Stimulated activated CD8-positive, alpha-beta memory T cell treated with anti-CD3 and anti-CD28 coated beads, Interleukin-12 subunit alpha, Interleukin-12 subunit beta, amount 100 ng/mL, for 24 hours (primary cell): ENCODE results near the gene GPRC5A.

Experiments
- DNase-seq: peaks from one replicate; pipeline ENCODE4 v3.0.0-alpha.2; 2020; ENCODE audit errors: extremely low read depth

The GPRC5A gene

GRCh38 chr12:12909995-12910420 is 18.6 kb downstream of the GPRC5A start:
- no peak for DNase-seq

- no peak for DNase-seq
Observed at GRCh38 chr12:12912711-12913110, 21.3 kb downstream of the GPRC5A start.

- DNase-seq = no peak
Observed at GRCh38 chr12:12915656-12916055, 24.3 kb downstream of the GPRC5A start.

- peak; percentile 50 for DNase-seq
Observed at GRCh38 chr12:12916135-12916944, 25.0 kb downstream of the GPRC5A start.

- DNase-seq = no peak
Observed at GRCh38 chr12:12917517-12917916, 26.2 kb downstream of the GPRC5A start.

- no peak for DNase-seq
Observed at GRCh38 chr12:12918781-12919389, 27.5 kb downstream of the GPRC5A start.

- no peak for DNase-seq
Observed at GRCh38 chr12:12919666-12920435, 28.5 kb downstream of the GPRC5A start.

GRCh38 chr12:12922191-12922616 is 30.8 kb downstream of the GPRC5A start:
- DNase-seq = no peak

- no peak for DNase-seq
Observed at GRCh38 chr12:12922978-12923377, 31.6 kb downstream of the GPRC5A start.

GRCh38 chr12:12924169-12924568 is 32.8 kb downstream of the GPRC5A start:
- no peak for DNase-seq

- no peak for DNase-seq
Observed at GRCh38 chr12:12925388-12925787, 34.0 kb downstream of the GPRC5A start.

- no peak for DNase-seq
Observed at GRCh38 chr12:12926571-12927071, 35.3 kb downstream of the GPRC5A start.

- DNase-seq = no peak
Observed at GRCh38 chr12:12927211-12928079, 36.1 kb downstream of the GPRC5A start.

- no peak for DNase-seq
Observed at GRCh38 chr12:12929696-12930095, 38.3 kb downstream of the GPRC5A start.

- no peak for DNase-seq
Observed at GRCh38 chr12:12930633-12931219, 39.4 kb downstream of the GPRC5A start.

- no peak for DNase-seq
Observed at GRCh38 chr12:12933742-12934141, 42.4 kb downstream of the GPRC5A start.

- no peak for DNase-seq
Observed at GRCh38 chr12:12934556-12934955, 43.2 kb downstream of the GPRC5A start.

GRCh38 chr12:12936983-12937491 is 45.7 kb downstream of the GPRC5A start:
- DNase-seq = no peak

GRCh38 chr12:12938541-12938940 is 47.2 kb downstream of the GPRC5A start:
- no peak for DNase-seq

GRCh38 chr12:12939888-12940287 is 48.5 kb downstream of the GPRC5A start:
- DNase-seq = no peak
